Activated CD4-positive, alpha-beta T cell treated with anti-CD3 and anti-CD28 coated beads, Interleukin-2, Interleukin-6, amounts not matched to agents 100 ng/mL and 50 ng/mL, durations not matched to agents 16 hours and 8 hours (primary cell): ENCODE measurements around the gene NFE2L1.
"Not testable (repeated sequence)": the region's sequence is repeated elsewhere in the genome, so short reads cannot be mapped to it uniquely, and the experiment has no call there.

Source experiments
- DNase-seq: peaks from one replicate; pipeline ENCODE4 v3.0.0-alpha.2; 2020

Gene NFE2L1

GRCh38 chr17:48051283-48051682 lies 3.1 kb downstream of the NFE2L1 start:
- DNase-seq = no peak

- DNase-seq = no peak
Observed at GRCh38 chr17:48051706-48052486, 3.7 kb downstream of the NFE2L1 start.

GRCh38 chr17:48052956-48053757 lies 5.0 kb downstream of the NFE2L1 start:
- no peak for DNase-seq

DNA sequence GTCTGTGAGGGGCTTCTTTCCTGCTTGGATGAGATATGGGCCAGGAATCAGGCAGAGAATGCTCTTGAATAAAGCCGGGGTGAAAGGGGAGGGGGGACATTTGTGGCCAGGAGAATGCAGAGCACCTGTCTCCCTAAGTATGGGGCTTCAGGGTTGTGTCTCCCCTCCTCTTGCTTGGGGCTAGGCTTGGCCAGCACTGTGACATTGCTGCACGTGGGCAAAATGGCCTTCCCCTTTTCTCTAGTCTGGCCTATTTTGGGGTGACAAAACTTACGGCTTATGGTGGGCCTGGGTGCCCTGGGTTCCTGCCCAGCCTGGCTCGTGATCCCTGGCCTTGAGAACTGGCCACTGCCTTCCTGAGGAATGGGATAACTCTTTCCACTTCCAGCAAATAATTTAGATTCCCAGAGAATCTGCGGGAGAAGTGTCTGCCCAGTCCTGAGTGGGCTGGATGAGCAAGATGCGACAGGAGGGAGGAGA lies 5.6 kb downstream of the NFE2L1 start:
- DNase-seq = no peak

GRCh38 chr17:48054238-48055185 lies 6.4 kb downstream of the NFE2L1 start:
- DNase-seq = no peak

GRCh38 chr17:48055531-48056245 lies 7.5 kb downstream of the NFE2L1 start:
- peak; percentile 70 for DNase-seq

DNA sequence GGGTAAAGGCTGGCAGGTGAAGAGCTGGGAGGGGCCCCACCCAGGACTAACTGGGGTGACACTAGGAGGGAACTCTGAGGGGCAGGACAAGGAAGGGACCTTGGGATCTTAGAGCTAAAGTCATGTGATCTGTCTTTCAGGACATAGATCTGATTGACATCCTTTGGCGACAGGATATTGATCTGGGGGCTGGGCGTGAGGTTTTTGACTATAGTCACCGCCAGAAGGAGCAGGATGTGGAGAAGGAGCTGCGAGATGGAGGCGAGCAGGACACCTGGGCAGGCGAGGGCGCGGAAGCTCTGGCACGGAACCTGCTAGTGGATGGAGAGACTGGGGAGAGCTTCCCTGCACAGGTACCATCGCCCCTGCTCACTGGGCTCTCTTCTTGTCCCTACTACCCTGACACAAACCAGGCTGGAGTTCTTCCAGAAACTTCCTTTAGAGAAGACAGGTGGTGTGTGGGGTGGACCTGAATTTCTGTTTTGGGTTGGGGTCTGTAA lies 8.1 kb downstream of the NFE2L1 start:
- no peak for DNase-seq

DNA sequence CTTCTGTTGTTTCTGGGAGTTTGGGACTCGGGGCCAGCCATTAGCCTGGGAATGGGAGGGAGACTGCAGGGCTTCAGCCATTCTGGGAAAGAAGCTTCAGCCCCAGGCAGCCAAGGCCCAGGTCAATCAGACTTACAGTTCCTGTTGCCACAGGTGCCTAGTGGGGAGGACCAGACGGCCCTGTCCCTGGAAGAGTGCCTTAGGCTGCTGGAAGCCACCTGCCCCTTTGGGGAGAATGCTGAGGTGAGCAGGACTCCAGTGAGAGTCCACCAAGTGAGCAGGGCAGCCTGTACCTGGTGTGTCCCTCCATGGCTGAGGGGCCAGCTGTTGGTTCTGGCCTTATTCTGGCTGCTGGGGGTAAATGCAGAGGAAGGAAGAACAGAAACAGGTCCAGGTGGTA lies 8.7 kb downstream of the NFE2L1 start:
- no peak for DNase-seq

DNA sequence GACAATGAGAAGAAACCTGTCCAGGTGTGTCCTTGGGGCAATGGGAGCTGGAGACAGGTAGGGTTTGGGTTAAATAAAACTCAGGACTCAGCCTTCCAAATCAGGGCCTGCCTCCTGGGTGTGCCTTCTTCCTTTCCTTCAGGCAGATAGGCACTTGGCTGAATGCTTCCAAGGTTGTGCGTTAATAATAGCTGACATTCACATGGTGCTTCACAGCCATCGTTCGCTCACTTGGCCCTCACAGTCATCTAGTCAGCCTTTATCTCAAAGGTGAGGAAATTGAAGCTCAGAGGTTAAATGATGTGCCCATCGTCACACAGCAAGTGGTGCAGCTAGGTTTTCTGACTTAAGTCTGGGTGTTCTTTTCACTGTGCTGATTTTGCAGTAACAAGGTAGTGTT lies 9.5 kb downstream of the NFE2L1 start:
- DNase-seq = no peak

GRCh38 chr17:48058393-48059124 lies 10.4 kb downstream of the NFE2L1 start:
- DNase-seq = no peak

DNA sequence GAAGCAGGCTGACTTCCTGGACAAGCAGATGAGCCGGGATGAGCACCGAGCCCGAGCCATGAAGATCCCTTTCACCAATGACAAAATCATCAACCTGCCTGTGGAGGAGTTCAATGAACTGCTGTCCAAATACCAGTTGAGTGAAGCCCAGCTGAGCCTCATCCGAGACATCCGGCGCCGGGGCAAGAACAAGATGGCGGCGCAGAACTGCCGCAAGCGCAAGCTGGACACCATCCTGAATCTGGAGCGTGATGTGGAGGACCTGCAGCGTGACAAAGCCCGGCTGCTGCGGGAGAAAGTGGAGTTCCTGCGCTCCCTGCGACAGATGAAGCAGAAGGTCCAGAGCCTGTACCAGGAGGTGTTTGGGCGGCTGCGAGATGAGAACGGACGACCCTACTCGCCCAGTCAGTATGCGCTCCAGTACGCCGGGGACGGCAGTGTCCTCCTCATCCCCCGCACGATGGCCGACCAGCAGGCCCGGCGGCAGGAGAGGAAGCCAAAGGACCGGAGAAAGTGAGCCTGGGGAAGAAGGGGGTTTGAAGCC lies 11.0 kb downstream of the NFE2L1 start:
- DNase-seq = no peak

GRCh38 chr17:48060249-48060648 lies 12.1 kb downstream of the NFE2L1 start:
- DNase-seq = no peak

DNA sequence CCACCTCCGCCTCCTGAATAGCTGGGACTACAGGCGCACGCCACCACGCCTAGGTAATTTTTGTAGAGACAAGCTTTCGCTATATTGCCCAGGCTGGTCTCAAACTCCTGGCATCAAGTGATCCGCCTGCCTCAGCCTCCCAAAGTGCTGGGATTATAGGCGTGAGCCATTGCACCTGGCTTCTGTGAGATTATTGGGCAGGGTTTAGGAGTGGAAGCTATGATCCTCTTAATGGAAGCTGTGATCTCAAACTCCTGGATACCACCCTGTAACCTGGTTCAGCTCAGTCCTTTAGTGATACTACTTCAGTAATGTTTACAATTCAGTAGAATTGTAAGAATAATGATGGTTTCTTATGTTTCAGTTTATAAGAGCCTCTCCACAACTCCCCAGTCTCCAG lies 14.1 kb downstream of the NFE2L1 start:
- no peak for DNase-seq

DNA sequence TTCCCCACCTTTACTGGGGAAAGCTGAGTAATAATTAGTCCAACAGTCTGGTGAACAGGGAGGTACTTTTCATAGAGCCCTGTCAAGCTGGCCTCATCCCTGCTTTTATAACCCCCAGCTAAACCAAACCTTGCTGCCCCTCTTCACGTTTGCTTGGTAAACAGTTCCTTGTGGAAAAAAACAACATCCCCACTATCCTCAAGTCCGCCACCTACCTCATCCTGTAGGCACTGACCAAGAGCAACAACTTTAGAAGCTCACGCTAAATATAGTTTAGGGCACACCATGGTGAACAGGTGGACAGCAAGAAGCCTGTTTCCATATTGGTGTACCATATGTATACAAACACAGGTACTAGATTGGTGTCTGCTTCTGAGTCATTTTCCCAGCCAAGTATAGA lies 16.5 kb downstream of the NFE2L1 start:
- DNase-seq = no peak

DNA sequence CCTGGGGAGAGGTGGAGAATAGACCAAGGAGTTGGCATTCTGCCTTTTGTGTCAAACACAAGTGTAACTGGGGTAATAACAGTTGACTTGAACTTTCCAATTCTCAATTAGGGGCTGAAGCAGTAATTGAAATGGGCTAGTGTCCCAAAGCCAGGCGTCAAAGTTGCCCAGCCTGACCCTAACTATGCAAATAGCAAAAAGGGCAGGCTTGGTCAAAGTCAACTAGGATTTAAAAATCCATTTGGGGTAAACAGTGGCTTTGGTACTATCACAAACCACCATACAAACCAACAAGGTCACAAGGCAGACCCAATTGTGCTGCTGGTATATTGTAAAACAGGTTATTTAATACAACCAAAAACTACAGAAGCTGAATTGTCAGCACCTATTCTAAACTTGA lies 18.0 kb downstream of the NFE2L1 start:
- no peak for DNase-seq

DNA sequence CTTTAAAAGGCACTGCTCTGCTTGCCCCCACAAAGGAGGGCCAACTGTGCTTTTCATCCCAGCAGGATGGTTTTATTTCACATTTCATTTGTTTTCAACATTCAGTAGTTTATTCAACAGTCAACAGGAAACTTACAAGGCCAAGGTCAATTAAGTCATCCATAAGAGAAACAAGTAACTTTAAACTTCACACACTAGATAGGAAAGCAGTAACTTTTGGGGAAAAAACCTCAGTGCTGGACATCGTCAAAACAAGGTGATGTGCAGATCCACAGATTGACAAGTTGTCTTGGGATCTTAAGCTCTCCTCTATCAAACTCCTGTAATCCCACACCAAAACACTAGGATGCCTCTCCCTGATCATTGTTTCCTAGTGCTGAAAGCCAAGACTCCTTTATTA lies 18.5 kb downstream of the NFE2L1 start:
- DNase-seq = no peak

- DNase-seq = no peak
Observed at GRCh38 chr17:48067245-48067644, 19.1 kb downstream of the NFE2L1 start.

- not testable (repeated sequence) for DNase-seq
Observed at GRCh38 chr17:48067808-48068207, 19.6 kb downstream of the NFE2L1 start.

- DNase-seq = no peak
Observed at GRCh38 chr17:48068491-48068961, 20.4 kb downstream of the NFE2L1 start.

DNA sequence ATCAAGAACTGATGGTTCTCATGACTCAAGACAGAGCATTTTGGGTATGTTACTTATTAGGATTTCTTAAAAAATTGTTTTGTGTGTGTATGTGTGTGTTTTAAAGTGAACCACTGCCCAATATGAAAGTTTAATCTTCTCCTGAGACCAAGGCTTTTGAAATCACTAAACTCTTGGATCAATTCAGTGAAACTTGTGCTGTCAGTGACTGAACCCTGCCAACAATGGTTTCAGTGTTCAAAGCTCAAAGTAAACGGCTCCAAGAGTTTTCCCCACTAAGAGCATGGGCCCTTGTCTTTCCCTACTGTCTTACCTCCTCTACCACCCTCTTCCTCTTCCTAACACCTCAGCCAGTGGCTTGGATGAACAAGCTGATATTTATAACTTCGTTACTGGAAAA lies 22.0 kb downstream of the NFE2L1 start:
- DNase-seq = no peak

GRCh38 chr17:48071654-48072053 lies 23.5 kb downstream of the NFE2L1 start:
- no peak for DNase-seq
